ENCODE measurements around the gene TNS1. TPM values are rescaled to one million over a fixed set of nuclear protein-coding genes. Genes with fewer than 3 reads are reported as not detected.

The TNS1 gene
- total and polyA plus RNA-seq, 8 donors: 38.5 to 166 (median 102) TPM

- no peak overlapping the region for H3K27ac ChIP-seq
- ATAC-seq: no peak
- H3K4me3 ChIP-seq: no peak overlapping the region
- TF ChIP-seq CTCF (IDR thresholded peaks at IDR 0.05): no peak
- H3K27me3 ChIP-seq: no peaks in the 10 kb centered on the region
- intact Hi-C loops (cut with DNase I): no loop called here
- H3K36me3 ChIP-seq: no peaks in the 10 kb centered on the region
- no peaks in the 10 kb centered on the region for H3K4me1 ChIP-seq
- no peak for FAIRE-seq
- DNase-seq: peak in 1 of 6 donors; percentile 42
- 87 to 95% methylated on average over 5 of the region's 5 CpGs for WGBS, 2 donors
- H3K9me3 ChIP-seq: no peaks in the 10 kb centered on the region
Measured at GRCh38 chr2:218043701-218044109, 40.9 kb upstream of the TNS1 start.

- no peaks in the 10 kb centered on the region for H3K4me1 ChIP-seq
- no peak overlapping the region for H3K27ac ChIP-seq
- H3K36me3 ChIP-seq: no peaks in the 10 kb centered on the region
- ATAC-seq (no peak), DNase-seq (no peak), FAIRE-seq (no peak)
- intact Hi-C loops (cut with DNase I): no loop called here
- H3K4me3 ChIP-seq: no peak overlapping the region
- no peak for TF ChIP-seq CTCF (IDR thresholded peaks at IDR 0.05)
- 81 to 88% methylated on average over 1 of the region's 1 CpG for WGBS, 2 donors
- no peaks in the 10 kb centered on the region for H3K27me3 ChIP-seq
- no peaks in the 10 kb centered on the region for H3K9me3 ChIP-seq
Measured at GRCh38 chr2:218043100-218043499, 40.3 kb upstream of the TNS1 start.

- TF ChIP-seq CTCF (IDR thresholded peaks at IDR 0.05): no peak
- no peak overlapping the region for H3K27ac ChIP-seq
- ATAC-seq (no peak), FAIRE-seq (no peak), DNase-seq (no peak)
- no peaks in the 10 kb centered on the region for H3K36me3 ChIP-seq
- H3K4me1 ChIP-seq: no peaks in the 10 kb centered on the region
- H3K9me3 ChIP-seq: no peaks in the 10 kb centered on the region
- no peak overlapping the region for H3K4me3 ChIP-seq
- WGBS, 2 donors: 90 to 95% methylated on average over 2 of the region's 2 CpGs
- intact Hi-C loops (cut with DNase I): no loop called here
- no peaks in the 10 kb centered on the region for H3K27me3 ChIP-seq
Measured at GRCh38 chr2:218041302-218042168, 38.7 kb upstream of the TNS1 start.

GRCh38 chr2:218040883-218041282, 38.1 kb upstream of the TNS1 start:
- H3K27ac ChIP-seq: no peak overlapping the region
- H3K4me3 ChIP-seq: no peak overlapping the region
- TF ChIP-seq CTCF (IDR thresholded peaks at IDR 0.05): no peak
- H3K36me3 ChIP-seq: no peaks in the 10 kb centered on the region
- intact Hi-C loops (cut with DNase I): no loop called here
- no peak for DNase-seq
- no peaks in the 10 kb centered on the region for H3K4me1 ChIP-seq
- H3K27me3 ChIP-seq: no peaks in the 10 kb centered on the region
- no peaks in the 10 kb centered on the region for H3K9me3 ChIP-seq
- 59 to 67% methylated on average over 2 of the region's 2 CpGs for WGBS, 2 donors
- ATAC-seq: no peak
- no peak for FAIRE-seq

GRCh38 chr2:218039171-218039570, 36.4 kb upstream of the TNS1 start:
- Histone ChIP-seq H3K4me3 (no peak overlapping the region), H3K4me1 (peaks cover 0 to 3% (median 0%) of the 10 kb centered on the region in 3 donors), H3K27ac (no peak overlapping the region), H3K9me3 (no peaks in the 10 kb centered on the region), H3K27me3 (no peaks in the 10 kb centered on the region), H3K36me3 (no peaks in the 10 kb centered on the region)
- no peak for DNase-seq
- ATAC-seq: no peak
- 74 to 77% methylated on average over 2 of the region's 2 CpGs for WGBS, 2 donors
- intact Hi-C loops (cut with DNase I): loop anchor here in 1 of 3 donors (10.0 kb wide), 1 partner anchor 244 kb away; no protein-coding TSS in a partner anchor
- FAIRE-seq: no peak
- TF ChIP-seq CTCF (IDR thresholded peaks at IDR 0.05): no peak

Measured in pancreas (tissue), 10 donors.